DND-41 (cell line): ENCODE measurements around the gene OPTC.

Experiments used
- CTCF ChIP-seq: IDR thresholded peaks from 2 replicates; pipeline ENCODE4 v1.5.1; 2012; ENCODE audit warnings: borderline replicate concordance, low read length, moderate library complexity, mild to moderate bottlenecking; ENCODE audit not compliant: poor library complexity, severe bottlenecking; ENCODE audit errors: extremely low read depth
- EZH2 ChIP-seq: IDR thresholded peaks from 3 replicates; pipeline ENCODE4 v1.6.1; 2012; ENCODE audit warnings: borderline replicate concordance, low read depth, mild to moderate bottlenecking, moderate library complexity, low read length, inconsistent platforms; ENCODE audit not compliant: severe bottlenecking

GRCh38 chr1:203455706-203456105 lies 38.2 kb upstream of the OPTC start:
- TF ChIP-seq CTCF (no peak), EZH2 (no peak)
